ENCODE data around the gene TCF4.

GRCh38 chr18:55419132-55419946 is 168.7 kb downstream of the TCF4 start:
- no peak for TF ChIP-seq EZH2 (IDR thresholded peaks at IDR 0.05; ENCODE audit: low read length)
- no peak for TF ChIP-seq CTCF (optimal IDR thresholded peaks at IDR 0.05 in 1 of 3, IDR thresholded peaks at IDR 0.05 in 1 of 3, conservative IDR thresholded peaks at IDR 0.05 in 1 of 3; ENCODE audit: extremely low read depth in 1 of 3, insufficient read depth in 2 of 3, low read length in 3 of 3)

Data from keratinocyte (primary cell).